ENCODE measurements around the gene DSG2. TPM values are rescaled to one million over a fixed set of nuclear protein-coding genes. Genes with fewer than 3 reads are reported as not detected.

The DSG2 gene
- total RNA-seq, 1 experiment from 2014 or later = 106 TPM

- no peak for DNase-seq (ENCODE audit: unreplicated experiment)
- ChIA-PET POLR2A (interaction anchor here (1.3 kb wide), 1 partner anchor 20 kb away, joined by 3 read pairs; no protein-coding TSS in a partner anchor), CTCF (interaction anchor here (0.6 to 2.6 kb wide), 2 partner anchors 15 to 33 kb away, joined by 3 to 6 read pairs; no protein-coding TSS in a partner anchor)
- Mint-ChIP-seq H3K36me3 (ENCODE audit: insufficient read depth, unreplicated experiment) (no peaks in the 10 kb centered on the region), H3K4me3 (ENCODE audit: unreplicated experiment) (no peak overlapping the region), H3K9me3 (ENCODE audit: unreplicated experiment) (no peaks in the 10 kb centered on the region), H3K4me1 (ENCODE audit: insufficient read depth, unreplicated experiment) (no peaks in the 10 kb centered on the region), H3K27me3 (ENCODE audit: insufficient read depth, unreplicated experiment) (no peaks in the 10 kb centered on the region), H3K27ac (ENCODE audit: low read depth, unreplicated experiment) (no peak overlapping the region)
- no TSS peak for BruUV-seq (replicated peaks)
- no peak for TF ChIP-seq CTCF (IDR thresholded peaks at IDR 0.05; ENCODE audit: unreplicated experiment)
- intact Hi-C loops (cut with micrococcal nuclease) = no loop called here
Observed at GRCh38 chr18:31592506-31593157, 94.7 kb downstream of the DSG2 start.

GRCh38 chr18:31595121-31595771, 97.3 kb downstream of the DSG2 start:
- ChIA-PET CTCF (no interaction called here), POLR2A (no interaction called here)
- no peak for DNase-seq (ENCODE audit: unreplicated experiment)

DNA sequence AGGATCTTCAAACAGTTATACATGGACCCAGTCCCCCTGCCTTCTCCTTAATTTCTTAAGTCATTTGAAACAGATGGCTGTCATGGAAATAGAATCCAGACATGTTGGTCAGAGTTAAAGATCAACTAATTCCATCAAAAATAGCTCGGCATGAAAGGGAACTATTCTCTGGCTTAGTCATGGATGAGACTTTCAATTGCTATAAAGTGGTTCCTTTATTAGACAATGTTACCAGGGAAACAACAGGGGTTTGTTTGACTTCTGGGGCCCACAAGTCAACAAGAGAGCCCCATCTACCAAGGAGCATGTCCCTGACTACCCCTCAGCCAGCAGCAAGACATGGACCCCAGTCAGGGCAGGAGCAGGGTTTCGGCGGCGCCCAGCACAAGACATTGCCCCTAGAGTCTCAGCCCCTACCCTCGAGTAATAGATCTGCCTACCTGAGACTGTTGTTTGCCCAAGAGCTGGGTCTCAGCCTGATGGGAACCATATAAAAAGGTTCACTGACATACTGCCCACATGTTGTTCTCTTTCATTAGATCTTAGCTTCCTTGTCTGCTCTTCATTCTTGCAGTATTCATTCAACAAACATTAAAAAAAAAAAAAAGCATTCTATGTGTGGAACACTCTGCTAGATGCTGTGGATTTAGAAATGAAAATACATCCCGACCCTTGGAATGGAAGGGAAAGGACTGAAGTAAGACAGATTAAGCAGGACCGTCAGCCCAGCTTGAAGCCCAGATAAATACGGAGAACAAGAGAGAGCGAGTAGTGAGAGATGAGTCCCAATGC, 98.3 kb downstream of the DSG2 start:
- DNase-seq (ENCODE audit: unreplicated experiment) = no peak
- Mint-ChIP-seq H3K4me3 (ENCODE audit: unreplicated experiment) (no peak overlapping the region), H3K27ac (ENCODE audit: low read depth, unreplicated experiment) (no peak overlapping the region), H3K27me3 (ENCODE audit: insufficient read depth, unreplicated experiment) (no peaks in the 10 kb centered on the region), H3K9me3 (ENCODE audit: unreplicated experiment) (no peaks in the 10 kb centered on the region), H3K36me3 (ENCODE audit: insufficient read depth, unreplicated experiment) (no peaks in the 10 kb centered on the region), H3K4me1 (ENCODE audit: insufficient read depth, unreplicated experiment) (no peaks in the 10 kb centered on the region)
- intact Hi-C loops (cut with micrococcal nuclease) = no loop called here
- CTCF ChIA-PET = interaction anchor here (0.5 to 1.5 kb wide), 3 partner anchors 40 to 476 kb away, joined by 3 to 4 read pairs (median 3); no protein-coding TSS in a partner anchor
- POLR2A ChIA-PET = interaction anchor here (0.7 kb wide), 1 partner anchor 460 kb away, joined by 3 read pairs; no protein-coding TSS in a partner anchor
- TF ChIP-seq CTCF (IDR thresholded peaks at IDR 0.05; ENCODE audit: unreplicated experiment) = no peak
- no TSS peak for BruUV-seq (replicated peaks)

More at GRCh38 chr18:31595121-31595771, 97.3 kb downstream of the DSG2 start:
- no TSS peak for BruUV-seq (replicated peaks)
- H3K4me1 Mint-ChIP-seq (ENCODE audit: insufficient read depth, unreplicated experiment) = no peaks in the 10 kb centered on the region
- H3K36me3 Mint-ChIP-seq (ENCODE audit: insufficient read depth, unreplicated experiment) = no peaks in the 10 kb centered on the region
- no peaks in the 10 kb centered on the region for H3K9me3 Mint-ChIP-seq (ENCODE audit: unreplicated experiment)
- intact Hi-C loops (cut with micrococcal nuclease) = no loop called here
- H3K4me3 Mint-ChIP-seq (ENCODE audit: unreplicated experiment) = no peak overlapping the region
- no peaks in the 10 kb centered on the region for H3K27me3 Mint-ChIP-seq (ENCODE audit: insufficient read depth, unreplicated experiment)
- no peak overlapping the region for H3K27ac Mint-ChIP-seq (ENCODE audit: low read depth, unreplicated experiment)
- no peak for TF ChIP-seq CTCF (IDR thresholded peaks at IDR 0.05; ENCODE audit: unreplicated experiment)

All from MCF 10A (cell line).